ENCODE results near the gene NEDD8.
A peak's percentile ranks its signal among the peaks of the same experiment; 100 is the strongest.
"Not testable (repeated sequence)": the region's sequence is repeated elsewhere in the genome, so short reads cannot be mapped to it uniquely, and the experiment has no call there.

Gene NEDD8

DNA sequence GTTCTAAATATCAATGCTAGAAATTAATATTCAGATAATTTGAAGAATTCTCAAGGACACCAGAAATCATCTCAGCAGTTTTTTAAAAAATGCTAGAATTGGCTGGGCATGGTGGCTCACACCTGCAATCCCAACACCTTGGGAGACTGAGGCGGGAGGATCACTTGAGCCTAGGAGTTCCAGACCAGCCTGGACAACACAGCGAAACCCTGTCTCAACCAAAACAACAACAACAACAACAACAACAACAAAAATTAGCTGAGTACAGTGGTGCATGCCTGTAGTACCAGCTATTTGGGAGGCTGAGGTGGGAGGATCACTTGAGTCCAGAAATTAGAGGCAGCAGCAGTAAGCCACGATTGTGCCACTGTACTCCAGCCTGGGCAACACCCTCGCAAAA lies 13.1 kb downstream of the NEDD8 start:
- Histone ChIP-seq H3K4me2 (ENCODE audit: low read depth, low read length, poor library complexity, severe bottlenecking) (no peak overlapping the region), H3K4me3 (ENCODE audit: insufficient read depth, low read length, poor library complexity, severe bottlenecking) (no peak overlapping the region), H3K27me3 (ENCODE audit: low read length) (no peaks in the 10 kb centered on the region), H3K9me3 (ENCODE audit: insufficient read depth, low read length) (no peaks in the 10 kb centered on the region), H3K27ac (ENCODE audit: low read depth, low read length) (no peak overlapping the region), H4K20me1 (ENCODE audit: low read depth, low read length) (no peaks in the 10 kb centered on the region), H3K9ac (ENCODE audit: low read length) (no peak overlapping the region), H3K79me2 (ENCODE audit: insufficient read depth, low read length) (peaks cover 40% of the 10 kb centered on the region), H3K36me3 (ENCODE audit: low read length) (no peaks in the 10 kb centered on the region), H3F3A (ENCODE audit: insufficient read depth) (peaks cover 19% of the 10 kb centered on the region), H3K9me2 (replicated peaks; ENCODE audit: insufficient read depth, low read length) (no peaks in the 10 kb centered on the region), H2AFZ (ENCODE audit: low read depth, low read length, severe bottlenecking) (no peak overlapping the region)
- no peak for TF ChIP-seq EZH2phosphoT487 (conservative IDR thresholded peaks at IDR 0.05; ENCODE audit: low read length)
- TF ChIP-seq, protein P1, sequence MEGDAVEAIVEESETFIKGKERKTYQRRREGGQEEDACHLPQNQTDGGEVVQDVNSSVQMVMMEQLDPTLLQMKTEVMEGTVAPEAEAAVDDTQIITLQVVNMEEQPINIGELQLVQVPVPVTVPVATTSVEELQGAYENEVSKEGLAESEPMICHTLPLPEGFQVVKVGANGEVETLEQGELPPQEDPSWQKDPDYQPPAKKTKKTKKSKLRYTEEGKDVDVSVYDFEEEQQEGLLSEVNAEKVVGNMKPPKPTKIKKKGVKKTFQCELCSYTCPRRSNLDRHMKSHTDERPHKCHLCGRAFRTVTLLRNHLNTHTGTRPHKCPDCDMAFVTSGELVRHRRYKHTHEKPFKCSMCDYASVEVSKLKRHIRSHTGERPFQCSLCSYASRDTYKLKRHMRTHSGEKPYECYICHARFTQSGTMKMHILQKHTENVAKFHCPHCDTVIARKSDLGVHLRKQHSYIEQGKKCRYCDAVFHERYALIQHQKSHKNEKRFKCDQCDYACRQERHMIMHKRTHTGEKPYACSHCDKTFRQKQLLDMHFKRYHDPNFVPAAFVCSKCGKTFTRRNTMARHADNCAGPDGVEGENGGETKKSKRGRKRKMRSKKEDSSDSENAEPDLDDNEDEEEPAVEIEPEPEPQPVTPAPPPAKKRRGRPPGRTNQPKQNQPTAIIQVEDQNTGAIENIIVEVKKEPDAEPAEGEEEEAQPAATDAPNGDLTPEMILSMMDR (IDR thresholded peaks at IDR 0.05; ENCODE audit: insufficient read depth, low read length, poor library complexity, severe bottlenecking): no peak

DNA sequence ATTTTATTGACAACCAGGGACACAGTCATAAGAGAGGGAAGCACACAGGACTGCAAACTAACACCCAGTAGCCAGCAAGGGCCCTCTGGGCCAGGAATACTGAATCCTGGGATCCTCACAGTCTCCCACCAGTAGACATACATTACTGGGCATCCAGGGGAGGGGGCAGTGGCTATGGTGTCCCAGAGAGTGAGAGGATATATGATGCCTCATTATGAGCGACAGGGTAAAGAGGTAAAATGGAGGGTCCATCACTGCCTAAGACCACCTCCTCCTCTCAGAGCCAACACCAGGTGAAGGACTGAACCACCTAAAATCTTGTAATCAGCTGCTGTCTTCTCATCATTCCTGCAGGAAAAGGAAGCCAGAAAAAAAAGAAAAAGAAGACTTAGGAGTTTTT lies 15.3 kb downstream of the NEDD8 start:
- H3K9me2 ChIP-seq (replicated peaks; ENCODE audit: insufficient read depth, low read length); H3K27ac ChIP-seq (ENCODE audit: low read depth, low read length); H3K36me3 ChIP-seq (ENCODE audit: low read length); H3K9ac ChIP-seq (ENCODE audit: low read length); H3K9me3 ChIP-seq (ENCODE audit: insufficient read depth, low read length); H3K27me3 ChIP-seq (ENCODE audit: low read length); H2AFZ ChIP-seq (ENCODE audit: low read depth, low read length, severe bottlenecking); H4K20me1 ChIP-seq (ENCODE audit: low read depth, low read length); H3K4me2 ChIP-seq (ENCODE audit: low read depth, low read length, poor library complexity, severe bottlenecking); H3K4me3 ChIP-seq (ENCODE audit: insufficient read depth, low read length, poor library complexity, severe bottlenecking): not testable (repeated sequence)
- peaks cover 26% of the 10 kb centered on the region for H3F3A ChIP-seq (ENCODE audit: insufficient read depth)
- peaks cover 22% of the 10 kb centered on the region for H3K79me2 ChIP-seq (ENCODE audit: insufficient read depth, low read length)

DNA sequence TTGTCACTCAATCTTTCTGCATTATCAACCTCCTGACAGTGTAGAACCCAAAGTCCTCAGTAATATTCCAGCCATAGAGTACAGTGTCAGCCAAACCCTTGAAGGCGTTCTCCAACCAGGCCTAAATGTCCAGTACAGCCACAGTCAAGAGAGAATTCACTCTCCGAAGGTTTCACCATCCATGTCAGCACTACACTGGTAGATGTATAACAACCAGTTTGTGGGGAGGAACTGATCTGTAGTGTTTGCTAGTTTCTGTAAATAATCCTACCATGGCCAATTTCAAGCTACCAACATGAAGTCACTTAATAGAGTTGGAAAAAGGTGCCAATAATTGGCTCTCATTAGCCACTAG lies 15.8 kb downstream of the NEDD8 start:
- Histone ChIP-seq H3K4me2 (ENCODE audit: low read depth, low read length, poor library complexity, severe bottlenecking) (peak overlapping the region; percentile 59), H3K9me2 (replicated peaks; ENCODE audit: insufficient read depth, low read length) (no peaks in the 10 kb centered on the region), H3K36me3 (ENCODE audit: low read length) (no peaks in the 10 kb centered on the region), H3K9me3 (ENCODE audit: insufficient read depth, low read length) (no peaks in the 10 kb centered on the region), H3K4me3 (ENCODE audit: insufficient read depth, low read length, poor library complexity, severe bottlenecking) (no peak overlapping the region), H3K9ac (ENCODE audit: low read length) (peak overlapping the region; percentile 87; the same call in 1 of the 2 replicates), H3K27ac (ENCODE audit: low read depth, low read length) (0 out of 2 replicates have a peak overlapping the region, but pooled peaks have one; percentile 74), H3F3A (ENCODE audit: insufficient read depth) (peaks cover 26% of the 10 kb centered on the region), H2AFZ (ENCODE audit: low read depth, low read length, severe bottlenecking) (no peak overlapping the region), H3K79me2 (ENCODE audit: insufficient read depth, low read length) (peaks cover 16% of the 10 kb centered on the region), H3K27me3 (ENCODE audit: low read length) (no peaks in the 10 kb centered on the region), H4K20me1 (ENCODE audit: low read depth, low read length) (no peaks in the 10 kb centered on the region)
- TF ChIP-seq, protein P1 (IDR thresholded peaks at IDR 0.05; ENCODE audit: insufficient read depth, low read length, poor library complexity, severe bottlenecking): no peak
- no peak for TF ChIP-seq EZH2phosphoT487 (conservative IDR thresholded peaks at IDR 0.05; ENCODE audit: low read length)

DNA sequence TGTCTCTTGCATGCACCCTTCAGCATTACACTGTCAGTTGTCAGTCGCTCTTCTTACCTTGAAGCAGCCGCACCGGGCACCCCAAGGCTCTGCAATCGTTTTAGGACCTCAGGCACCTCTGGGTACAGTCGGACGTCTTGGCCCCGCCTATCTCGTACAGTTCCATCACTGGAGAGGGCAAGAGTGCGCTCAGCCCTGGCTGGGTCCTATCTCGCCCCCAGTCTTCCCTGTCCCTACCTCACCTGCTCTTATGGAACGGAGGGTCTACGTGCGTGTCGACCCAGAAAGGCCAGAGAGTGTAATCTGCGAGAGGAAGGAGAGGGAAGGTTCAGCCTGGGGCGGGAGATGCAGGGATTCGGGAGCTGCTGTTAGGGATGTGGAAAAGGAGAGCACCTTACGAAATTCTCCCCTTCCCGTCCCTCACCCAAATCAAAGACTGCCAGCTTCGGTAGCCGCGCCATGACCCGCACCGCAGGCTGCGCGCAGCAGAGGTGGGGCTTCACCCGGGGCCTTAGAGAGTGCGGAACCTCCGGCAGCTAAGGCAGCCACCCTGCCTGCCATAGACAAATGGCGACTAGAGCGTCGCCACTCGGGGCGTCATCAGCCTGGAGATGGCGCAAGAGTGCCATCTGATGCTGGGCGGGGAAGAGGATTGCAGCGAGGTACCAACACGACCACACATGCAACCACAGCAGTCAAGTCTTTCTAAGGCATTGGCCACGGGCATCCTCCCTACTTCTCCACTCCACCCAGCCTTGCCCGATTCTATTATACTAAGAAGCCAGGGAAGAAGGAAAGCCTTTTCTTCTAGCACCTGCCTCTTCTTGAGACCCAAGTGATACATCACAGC lies 16.4 kb downstream of the NEDD8 start, which contains the start of gene MDP1:
Gene MDP1, minus strand, starts transcription at position 572 of the 850 bp plus-strand sequence. Its CDS starts 111 bp downstream, at position 461.
- H3K27me3 ChIP-seq (ENCODE audit: low read length): no peaks in the 10 kb centered on the region
- peak within 1 kb of the TSS; percentile 41 for H2AFZ ChIP-seq (ENCODE audit: low read depth, low read length, severe bottlenecking)
- TF ChIP-seq EZH2phosphoT487 (conservative IDR thresholded peaks at IDR 0.05; ENCODE audit: low read length): no peak
- TF ChIP-seq, protein P1 (IDR thresholded peaks at IDR 0.05; ENCODE audit: insufficient read depth, low read length, poor library complexity, severe bottlenecking): peak; percentile 58
- H3K79me2 ChIP-seq (ENCODE audit: insufficient read depth, low read length): peaks cover 10% of the 10 kb centered on the region
- no peaks in the 10 kb centered on the region for H3K9me3 ChIP-seq (ENCODE audit: insufficient read depth, low read length)
- H3K36me3 ChIP-seq (ENCODE audit: low read length): no peaks in the 10 kb centered on the region
- no peaks in the 10 kb centered on the region for H3K9me2 ChIP-seq (replicated peaks; ENCODE audit: insufficient read depth, low read length)
- H3K27ac ChIP-seq (ENCODE audit: low read depth, low read length): peak within 1 kb of the TSS; percentile 74
- peak within 1 kb of the TSS; percentile 59 for H3K4me2 ChIP-seq (ENCODE audit: low read depth, low read length, poor library complexity, severe bottlenecking)
- peak within 1 kb of the TSS; percentile 63 for H3K4me3 ChIP-seq (ENCODE audit: insufficient read depth, low read length, poor library complexity, severe bottlenecking)
- H4K20me1 ChIP-seq (ENCODE audit: low read depth, low read length): no peaks in the 10 kb centered on the region
- peaks cover 26% of the 10 kb centered on the region for H3F3A ChIP-seq (ENCODE audit: insufficient read depth)
- H3K9ac ChIP-seq (ENCODE audit: low read length): peak within 1 kb of the TSS; percentile 87

Data from SU-DHL-6 (cell line).